Activated naive CD4-positive, alpha-beta T cell treated with anti-CD3 and anti-CD28 coated beads, Interleukin-2, amount 10 ng/mL, durations not matched to agents 7 days and 5 days (primary cell): ENCODE measurements around the gene USH2A.

Experiments used
- CTCF ChIA-PET: fragments of 350-600 bp; sonication (Branson Sonifier 250); formaldehyde crosslinking; loops from one replicate; lab custom pipeline; 2021; ENCODE audit warnings: antibody characterized with exemption; lab: Charles Lee
- DNase-seq: peaks from one replicate; pipeline ENCODE4 v3.0.0-alpha.2; 2020
- H3K27ac Mint-ChIP-seq: one replicate; pipeline ENCODE4 v1.8.0; 2021; ENCODE audit warnings: mild to moderate bottlenecking, moderate library complexity, mixed read lengths
- H3K27me3 Mint-ChIP-seq: one replicate; pipeline ENCODE4 v1.8.0; 2021; ENCODE audit warnings: mild to moderate bottlenecking, mixed read lengths
- H3K36me3 Mint-ChIP-seq: one replicate; pipeline ENCODE4 v1.8.0; 2021; ENCODE audit warnings: mixed read lengths
- H3K4me1 Mint-ChIP-seq: one replicate; pipeline ENCODE4 v1.8.0; 2021; ENCODE audit warnings: mixed read lengths
- H3K4me3 Mint-ChIP-seq: one replicate; pipeline ENCODE4 v1.8.0; 2021; ENCODE audit warnings: mild to moderate bottlenecking, moderate library complexity, mixed read lengths
- H3K9me3 Mint-ChIP-seq: one replicate; pipeline ENCODE4 v1.8.0; 2021; ENCODE audit warnings: mixed read lengths

Gene USH2A

GRCh38 chr1:216422821-216423520 lies at the start of gene USH2A:
TSS of gene USH2A (minus strand) at chr1:216423448. CDS start at chr1:216422336, 1,112 bp downstream.
- Mint-ChIP-seq H3K36me3 (no peaks in the 10 kb centered on the region), H3K4me3 (no peak within 1 kb of the TSS), H3K27me3 (no peaks in the 10 kb centered on the region), H3K9me3 (peaks cover 2% of the 10 kb centered on the region), H3K4me1 (no peaks in the 10 kb centered on the region), H3K27ac (no peak within 1 kb of the TSS)
- DNase-seq, result no peak
- CTCF ChIA-PET, result no interaction called here

DNA sequence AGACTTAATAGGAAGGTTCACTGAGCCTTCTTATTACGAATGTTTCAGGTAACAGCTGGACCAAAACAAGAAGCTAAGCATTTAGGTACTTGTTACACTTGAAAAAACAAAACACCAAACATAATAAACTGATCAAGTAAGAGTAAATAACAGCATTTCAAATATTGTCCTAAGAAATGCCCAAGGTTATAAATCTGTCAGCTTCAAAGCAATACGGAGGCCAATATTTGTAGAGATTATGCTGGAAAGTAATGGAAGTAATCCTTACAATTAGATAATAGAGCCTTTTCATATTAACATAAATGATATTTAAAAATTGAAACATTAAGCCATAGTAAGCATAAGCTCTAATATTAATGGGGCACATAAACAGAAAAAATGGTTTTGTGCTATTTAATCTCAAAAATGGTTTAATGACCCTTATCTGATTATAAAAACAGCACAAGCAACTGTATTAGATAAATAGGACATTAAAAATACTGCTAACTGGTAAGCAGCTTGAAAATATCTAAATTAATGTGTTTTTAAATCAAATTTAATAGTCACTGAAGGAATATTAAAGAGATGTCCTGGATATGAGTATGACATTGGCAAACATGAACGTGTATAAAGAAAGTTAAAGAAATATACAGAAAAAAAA lies 43.0 kb upstream of the USH2A start:
- Mint-ChIP-seq H3K27ac (no peak overlapping the region), H3K4me1 (no peaks in the 10 kb centered on the region), H3K36me3 (no peaks in the 10 kb centered on the region), H3K27me3 (no peaks in the 10 kb centered on the region), H3K9me3 (peaks cover 5% of the 10 kb centered on the region), H3K4me3 (no peak overlapping the region)
- DNase-seq, result no peak
- CTCF ChIA-PET, result no interaction called here

DNA sequence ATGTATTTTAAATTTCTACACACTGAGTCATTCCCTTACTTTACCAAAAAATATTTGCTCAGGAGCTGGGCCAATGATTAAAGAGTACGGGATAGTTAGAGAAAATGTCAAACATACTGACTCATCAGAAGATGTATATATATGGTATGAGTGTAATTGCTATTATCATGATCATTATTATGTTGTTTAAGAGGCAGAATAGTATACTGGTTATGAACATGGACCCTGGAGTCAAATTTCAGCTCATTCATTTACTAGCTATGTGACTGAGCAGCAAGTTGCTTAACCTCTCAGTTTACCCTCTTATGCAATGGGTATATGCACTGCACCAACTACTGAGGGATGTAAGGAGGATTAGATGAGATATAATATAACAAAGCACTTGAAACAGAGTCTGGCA lies 41.2 kb upstream of the USH2A start:
- H3K9me3 Mint-ChIP-seq, result peaks cover 5% of the 10 kb centered on the region
- no peaks in the 10 kb centered on the region for H3K27me3 Mint-ChIP-seq
- H3K4me1 Mint-ChIP-seq, result no peaks in the 10 kb centered on the region
- H3K36me3 Mint-ChIP-seq, result no peaks in the 10 kb centered on the region
- H3K27ac Mint-ChIP-seq, result no peak overlapping the region
- no peak for DNase-seq
- H3K4me3 Mint-ChIP-seq, result no peak overlapping the region
- CTCF ChIA-PET, result no interaction called here

DNA sequence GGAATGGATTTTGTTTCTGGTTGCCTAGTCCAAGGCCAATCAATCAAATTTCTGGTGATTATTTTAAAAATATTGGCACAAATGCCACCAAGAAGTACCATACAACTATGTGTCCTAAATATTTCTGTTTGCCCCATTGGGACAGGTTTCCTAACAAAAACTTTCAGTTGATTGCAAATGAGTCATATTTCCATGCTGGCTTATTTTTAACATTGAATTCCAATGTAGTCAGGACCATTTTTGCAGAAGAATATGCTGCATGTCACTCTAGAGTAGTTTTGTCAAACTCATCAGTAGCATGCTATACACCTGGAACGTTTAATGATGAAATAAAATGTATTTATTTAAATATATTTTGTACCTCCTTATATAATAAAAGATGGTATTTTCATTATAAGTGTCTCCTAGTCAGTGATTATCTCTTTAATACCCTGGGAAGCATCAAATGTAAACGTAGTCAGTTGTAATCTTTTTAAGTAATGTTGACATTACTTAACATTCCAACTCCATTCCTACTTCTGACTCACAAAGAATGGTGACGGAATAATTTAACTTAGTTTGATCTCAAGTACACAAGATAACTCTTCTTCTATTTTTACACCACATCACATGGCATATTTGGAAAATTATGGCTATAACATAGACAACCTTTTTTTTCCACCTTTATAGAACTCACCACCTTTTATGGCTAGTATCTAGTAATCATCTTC lies 39.0 kb upstream of the USH2A start:
- DNase-seq, result no peak
- H3K9me3 Mint-ChIP-seq, result peaks cover 5% of the 10 kb centered on the region
- no peaks in the 10 kb centered on the region for H3K36me3 Mint-ChIP-seq
- CTCF ChIA-PET, result no interaction called here
- H3K4me1 Mint-ChIP-seq, result no peaks in the 10 kb centered on the region
- no peaks in the 10 kb centered on the region for H3K27me3 Mint-ChIP-seq
- H3K4me3 Mint-ChIP-seq, result no peak overlapping the region
- no peak overlapping the region for H3K27ac Mint-ChIP-seq

DNA sequence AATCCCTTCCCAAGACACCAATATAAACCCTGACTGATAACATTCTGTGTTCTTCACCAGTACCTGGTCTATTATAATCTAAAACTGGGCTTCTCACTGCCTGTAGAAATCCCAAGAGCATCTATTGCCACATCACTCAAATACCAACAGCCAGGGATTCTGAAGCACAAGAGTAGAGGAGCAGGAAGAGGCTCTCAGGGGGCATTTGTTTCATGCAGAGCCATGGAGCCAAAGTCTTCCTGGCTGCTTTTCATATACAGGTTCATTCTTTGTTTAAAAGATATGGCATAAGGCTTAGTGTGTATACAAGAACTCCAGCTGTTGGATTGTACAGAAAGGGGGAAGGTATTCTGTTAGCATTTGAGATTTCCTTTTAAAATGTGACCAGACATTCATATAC lies 38.2 kb upstream of the USH2A start:
- Mint-ChIP-seq H3K27ac (no peak overlapping the region), H3K4me3 (no peak overlapping the region), H3K27me3 (no peaks in the 10 kb centered on the region), H3K36me3 (no peaks in the 10 kb centered on the region), H3K9me3 (peaks cover 5% of the 10 kb centered on the region), H3K4me1 (no peaks in the 10 kb centered on the region)
- CTCF ChIA-PET, result no interaction called here
- DNase-seq, result no peak

GRCh38 chr1:216459651-216460207 lies 36.5 kb upstream of the USH2A start:
- Mint-ChIP-seq H3K27ac (no peak overlapping the region), H3K9me3 (peaks cover 2% of the 10 kb centered on the region), H3K27me3 (no peaks in the 10 kb centered on the region), H3K4me1 (no peaks in the 10 kb centered on the region), H3K36me3 (no peaks in the 10 kb centered on the region), H3K4me3 (no peak overlapping the region)
- no peak for DNase-seq
- CTCF ChIA-PET, result no interaction called here

- DNase-seq, result no peak
- no peak overlapping the region for H3K27ac Mint-ChIP-seq
- CTCF ChIA-PET, result no interaction called here
- H3K4me3 Mint-ChIP-seq, result no peak overlapping the region
- peaks cover 2% of the 10 kb centered on the region for H3K9me3 Mint-ChIP-seq
- H3K36me3 Mint-ChIP-seq, result no peaks in the 10 kb centered on the region
- H3K27me3 Mint-ChIP-seq, result no peaks in the 10 kb centered on the region
- no peaks in the 10 kb centered on the region for H3K4me1 Mint-ChIP-seq
These were observed 35.6 kb upstream of the USH2A start for GRCh38 chr1:216458812-216459211.

DNA sequence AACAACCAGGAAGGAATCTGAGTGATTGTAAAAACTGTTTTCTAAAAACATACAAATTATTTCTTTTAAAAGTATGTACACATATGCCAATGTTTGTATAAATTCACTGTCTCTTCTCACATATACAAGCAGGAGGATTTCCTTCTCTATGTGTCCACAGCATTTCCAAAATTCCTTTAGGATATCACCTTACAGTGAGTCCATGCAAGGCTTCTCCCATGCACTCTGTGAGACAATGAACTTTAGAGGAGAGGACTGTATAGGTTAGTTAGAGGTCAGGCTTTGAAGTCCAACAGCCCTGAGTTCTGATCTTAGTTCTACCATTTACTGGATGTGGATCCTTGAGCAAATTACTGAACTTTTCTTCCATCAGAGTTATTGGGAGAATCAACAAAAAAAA lies 34.1 kb upstream of the USH2A start:
- no peaks in the 10 kb centered on the region for H3K4me1 Mint-ChIP-seq
- H3K36me3 Mint-ChIP-seq, result no peaks in the 10 kb centered on the region
- peaks cover 2% of the 10 kb centered on the region for H3K9me3 Mint-ChIP-seq
- no peak for DNase-seq
- H3K4me3 Mint-ChIP-seq, result no peak overlapping the region
- CTCF ChIA-PET, result no interaction called here
- no peaks in the 10 kb centered on the region for H3K27me3 Mint-ChIP-seq
- no peak overlapping the region for H3K27ac Mint-ChIP-seq

DNA sequence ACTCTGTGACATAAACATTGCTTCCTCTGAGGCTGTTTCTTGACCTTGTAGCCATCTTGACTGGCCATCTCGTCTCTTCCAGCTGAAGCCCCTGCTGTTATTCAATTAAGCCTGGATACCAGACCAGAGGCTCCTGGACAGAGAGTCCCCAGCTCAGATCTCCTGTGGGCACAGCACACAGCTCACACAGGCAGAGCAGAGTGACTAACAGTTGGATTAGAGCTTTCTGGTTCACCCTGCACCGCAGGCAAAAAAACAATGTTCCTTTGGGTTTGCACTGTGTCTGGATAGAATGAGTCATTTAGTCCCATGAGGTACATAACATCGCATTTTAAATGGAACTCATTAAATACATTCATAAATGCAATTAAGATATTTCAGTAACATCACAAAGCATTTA lies 33.4 kb upstream of the USH2A start:
- Mint-ChIP-seq H3K36me3 (no peaks in the 10 kb centered on the region), H3K9me3 (peaks cover 2% of the 10 kb centered on the region), H3K4me3 (no peak overlapping the region), H3K27me3 (no peaks in the 10 kb centered on the region), H3K4me1 (no peaks in the 10 kb centered on the region), H3K27ac (no peak overlapping the region)
- CTCF ChIA-PET, result no interaction called here
- DNase-seq, result no peak

DNA sequence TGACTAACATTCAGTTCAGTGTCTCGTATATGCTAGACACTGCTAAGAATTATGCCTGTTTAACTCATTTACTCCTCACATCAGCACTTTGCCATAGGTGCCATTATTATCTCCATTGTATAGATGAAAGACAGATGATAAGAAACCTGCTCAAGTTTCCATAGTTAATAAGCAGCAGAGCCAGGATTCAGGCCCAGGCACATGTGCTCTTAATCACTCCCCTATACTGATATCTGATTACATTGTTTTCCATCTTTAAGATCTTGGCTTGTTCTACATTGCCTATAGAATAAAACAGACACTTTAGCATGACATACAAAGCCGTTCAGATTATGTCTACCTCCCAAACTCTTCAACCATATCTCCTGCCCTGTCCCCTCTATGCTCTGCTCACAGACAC lies 30.5 kb upstream of the USH2A start:
- Mint-ChIP-seq H3K4me1 (no peaks in the 10 kb centered on the region), H3K27ac (no peak overlapping the region), H3K27me3 (no peaks in the 10 kb centered on the region), H3K4me3 (no peak overlapping the region), H3K36me3 (no peaks in the 10 kb centered on the region), H3K9me3 (peaks cover 8% of the 10 kb centered on the region)
- no peak for DNase-seq
- CTCF ChIA-PET, result no interaction called here

GRCh38 chr1:216450227-216450626 lies 27.0 kb upstream of the USH2A start:
- H3K9me3 Mint-ChIP-seq, result peaks cover 8% of the 10 kb centered on the region
- H3K27me3 Mint-ChIP-seq, result no peaks in the 10 kb centered on the region
- no peak overlapping the region for H3K27ac Mint-ChIP-seq
- DNase-seq, result no peak
- CTCF ChIA-PET, result no interaction called here
- H3K4me1 Mint-ChIP-seq, result no peaks in the 10 kb centered on the region
- H3K4me3 Mint-ChIP-seq, result no peak overlapping the region
- no peaks in the 10 kb centered on the region for H3K36me3 Mint-ChIP-seq

- Mint-ChIP-seq H3K27ac (no peak overlapping the region), H3K27me3 (no peaks in the 10 kb centered on the region), H3K4me3 (no peak overlapping the region), H3K9me3 (peaks cover 5% of the 10 kb centered on the region), H3K4me1 (no peaks in the 10 kb centered on the region), H3K36me3 (no peaks in the 10 kb centered on the region)
- DNase-seq, result no peak
- CTCF ChIA-PET, result no interaction called here
These were observed 24.8 kb upstream of the USH2A start for GRCh38 chr1:216448011-216448510.

GRCh38 chr1:216437603-216438002 lies 14.4 kb upstream of the USH2A start:
- no peak overlapping the region for H3K4me3 Mint-ChIP-seq
- CTCF ChIA-PET, result no interaction called here
- no peak overlapping the region for H3K27ac Mint-ChIP-seq

DNA sequence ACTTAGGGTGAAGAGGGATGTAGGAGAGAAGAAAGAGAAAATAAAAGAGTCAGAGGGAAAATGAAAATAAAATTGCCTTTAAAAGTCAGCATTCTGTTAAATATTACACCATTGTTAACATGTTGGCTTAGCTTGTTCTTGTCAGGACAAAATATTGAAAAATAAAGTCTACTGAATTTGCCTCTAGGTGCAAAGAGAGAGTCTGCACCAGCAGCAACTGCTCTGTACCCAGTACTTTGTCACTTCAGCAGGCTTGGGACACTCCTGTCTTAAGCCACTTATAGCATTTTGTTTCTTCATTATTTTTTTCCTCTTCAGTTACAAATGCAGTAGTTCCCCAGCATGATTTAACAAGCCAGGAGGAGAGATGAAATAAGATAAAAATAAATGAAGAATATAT lies 11.0 kb upstream of the USH2A start:
- H3K27ac Mint-ChIP-seq, result no peak overlapping the region
- H3K4me1 Mint-ChIP-seq, result no peaks in the 10 kb centered on the region
- H3K4me3 Mint-ChIP-seq, result no peak overlapping the region
- H3K36me3 Mint-ChIP-seq, result no peaks in the 10 kb centered on the region
- DNase-seq, result no peak
- no peaks in the 10 kb centered on the region for H3K9me3 Mint-ChIP-seq
- CTCF ChIA-PET, result no interaction called here
- H3K27me3 Mint-ChIP-seq, result no peaks in the 10 kb centered on the region

More at GRCh38 chr1:216437603-216438002, 14.4 kb upstream of the USH2A start:
- H3K9me3 Mint-ChIP-seq, result no peaks in the 10 kb centered on the region
- H3K27me3 Mint-ChIP-seq, result no peaks in the 10 kb centered on the region
- H3K4me1 Mint-ChIP-seq, result no peaks in the 10 kb centered on the region
- H3K36me3 Mint-ChIP-seq, result no peaks in the 10 kb centered on the region
- no peak for DNase-seq
